Neural cell (in vitro differentiated cells): Measurements from ENCODE around the gene SH3GL1. TPM values are rescaled to one million over a fixed set of nuclear protein-coding genes. Genes with fewer than 3 reads are reported as not detected.

Experiments
- H2AFZ ChIP-seq: fragments of 200-600, 300-800 bp; sonication (generic), shearing (Covaris generic); 2 replicates; pipeline ENCODE4 v1.6.0; 2014; ENCODE audit warnings: low read depth, mild to moderate bottlenecking, antibody characterized with exemption, low read length, moderate library complexity
- H3F3A ChIP-seq: fragments of 200-600 bp; shearing (Covaris generic); 2 replicates; pipeline ENCODE4 v1.6.1; 2016; ENCODE audit warnings: mild to moderate bottlenecking, moderate library complexity, mixed read lengths, antibody characterized with exemption, low read length; ENCODE audit not compliant: insufficient read depth, poor library complexity, severe bottlenecking
- H3K27ac ChIP-seq: fragments of 200-600, 300-800 bp; sonication (generic), shearing (Covaris generic); 2 replicates; pipeline ENCODE4 v1.5.1; 2014; ENCODE audit warnings: mild to moderate bottlenecking, low read length, moderate library complexity
- H3K27me3 ChIP-seq: fragments of 300-800, 200-600 bp; sonication (generic), shearing (Covaris generic); 2 replicates; pipeline ENCODE4 v1.6.0; 2014; ENCODE audit warnings: mild to moderate bottlenecking, low read depth, low read length, moderate library complexity; ENCODE audit not compliant: insufficient read depth
- H3K36me3 ChIP-seq: fragments of 300-800, 200-600 bp; sonication (generic), shearing (Covaris generic); 2 replicates; pipeline ENCODE4 v1.5.1; 2014; ENCODE audit warnings: mild to moderate bottlenecking, antibody characterized with exemption, low read length, moderate library complexity; ENCODE audit not compliant: insufficient read depth
- H3K4me2 ChIP-seq: fragments of 300-800, 200-600 bp; sonication (generic), shearing (Covaris generic); 2 replicates; pipeline ENCODE4 v1.6.0; 2014; ENCODE audit warnings: mild to moderate bottlenecking, low read length
- H3K4me3 ChIP-seq: fragments of 300-800, 200-600 bp; sonication (generic), shearing (Covaris generic); 2 replicates; pipeline ENCODE4 v1.5.1; 2014; ENCODE audit warnings: mild to moderate bottlenecking, low read length, moderate library complexity
- H3K79me2 ChIP-seq: fragments of 200-600 bp; shearing (Covaris generic); replicated peaks from 2 replicates; pipeline ENCODE4 v1.6.0; 2014; ENCODE audit warnings: mild to moderate bottlenecking, low read length, moderate library complexity; ENCODE audit not compliant: insufficient read depth
- H3K9ac ChIP-seq: fragments of 300-800, 200-600 bp; sonication (generic), shearing (Covaris generic); 2 replicates; pipeline ENCODE4 v1.6.1; 2016; ENCODE audit warnings: mild to moderate bottlenecking, low read length, mixed read lengths
- H3K9me2 ChIP-seq: fragments of 200-600 bp; shearing (Covaris generic); 2 replicates; pipeline ENCODE4 v1.6.1; 2016; ENCODE audit warnings: mild to moderate bottlenecking, low read length, mixed read lengths; ENCODE audit not compliant: insufficient read depth
- H3K9me3 ChIP-seq: fragments of 200-600, 300-800 bp; sonication (generic), shearing (Covaris generic); 2 replicates; pipeline ENCODE4 v1.6.1; 2016; ENCODE audit warnings: mild to moderate bottlenecking, mixed run types, low read length, moderate library complexity, mixed read lengths
- H4K20me1 ChIP-seq: fragments of 200-600 bp; shearing (Covaris generic); 2 replicates; pipeline ENCODE4 v1.6.1; 2016; ENCODE audit warnings: mild to moderate bottlenecking, mixed run types; ENCODE audit not compliant: insufficient read depth
- CTCF ChIP-seq: fragments of 450-650 bp; IDR thresholded peaks from 2 replicates; pipeline ENCODE4 v1.5.1; 2014; ENCODE audit warnings: antibody characterized with exemption, mild to moderate bottlenecking, moderate library complexity; ENCODE audit not compliant: poor library complexity, severe bottlenecking
- EP300 ChIP-seq: fragments of 450-650 bp; conservative IDR thresholded peaks from 2 replicates; pipeline ENCODE4 v1.6.1; 2014; ENCODE audit warnings: antibody characterized with exemption, mild to moderate bottlenecking, moderate library complexity; ENCODE audit not compliant: poor library complexity, severe bottlenecking
- EZH2 ChIP-seq: fragments of 200-600, 300-800 bp; shearing (Covaris generic), sonication (generic); IDR thresholded peaks from 2 replicates; pipeline ENCODE4 v1.6.1; 2014; ENCODE audit warnings: antibody characterized with exemption, low read length, borderline replicate concordance, mild to moderate bottlenecking; ENCODE audit not compliant: insufficient read depth, poor library complexity, severe bottlenecking
- MXI1 ChIP-seq: fragments of 450-650 bp; conservative IDR thresholded peaks from 2 replicates; pipeline ENCODE4 v1.6.1; 2014; ENCODE audit warnings: antibody characterized with exemption, mild to moderate bottlenecking; ENCODE audit not compliant: poor library complexity, severe bottlenecking
- POLR2AphosphoS5 ChIP-seq: IDR thresholded peaks from 2 replicates; pipeline ENCODE4 v1.6.1; 2012
- RAD21 ChIP-seq: fragments of 450-650 bp; conservative IDR thresholded peaks from 2 replicates; pipeline ENCODE4 v1.6.1; 2014; ENCODE audit warnings: antibody characterized with exemption, mild to moderate bottlenecking, moderate library complexity
- REST ChIP-seq: IDR thresholded peaks from 2 replicates; pipeline ENCODE4 v1.6.1; 2012; ENCODE audit warnings: borderline replicate concordance
- SMC3 ChIP-seq: fragments of 450-650 bp; conservative IDR thresholded peaks from 2 replicates; pipeline ENCODE4 v1.6.1; 2014; ENCODE audit warnings: antibody characterized with exemption, mild to moderate bottlenecking, moderate library complexity; ENCODE audit not compliant: poor library complexity
- TAF1 ChIP-seq: IDR thresholded peaks from 2 replicates; pipeline ENCODE4 v1.6.1; 2012; ENCODE audit warnings: low read depth
- polyA minus RNA-seq: library from RNA; depleted of rRNA, polyadenylated mRNA; stranded (reverse); fragments of >200 nt; gene quantifications from 2 replicates; pipeline ENCODE4 v1.2.3, GENCODE V29; 2014
- polyA plus RNA-seq: library from polyadenylated mRNA; depleted of rRNA; stranded (reverse); fragments of >200 nt; gene quantifications from 2 replicates; pipeline ENCODE4 v1.2.3, GENCODE V29; 2014

Gene SH3GL1
- polyA plus RNA-seq (25.2 and 28.6 TPM in 2 replicates), polyA minus RNA-seq (30.8 and 33.1 TPM in 2 replicates)

- Histone ChIP-seq H3K27me3 (no peaks in the 10 kb centered on the region), H3K79me2 (peaks cover 60% of the 10 kb centered on the region), H3K4me2 (peak within 1 kb of the TSS; percentile 78), H3K9me2 (no peaks in the 10 kb centered on the region), H3K36me3 (no peaks in the 10 kb centered on the region), H3K9ac (peak within 1 kb of the TSS; percentile 89), H3K9me3 (no peaks in the 10 kb centered on the region), H3K4me3 (peak within 1 kb of the TSS; percentile 100), H2AFZ (no peak within 1 kb of the TSS), H3F3A (no peaks in the 10 kb centered on the region), H3K27ac (peak within 1 kb of the TSS; percentile 77), H4K20me1 (no peaks in the 10 kb centered on the region)
- TF ChIP-seq SMC3 = peak; percentile 79
- no peak for TF ChIP-seq REST
- peak; percentile 77 for TF ChIP-seq POLR2AphosphoS5
- no peak for TF ChIP-seq EZH2
- TF ChIP-seq CTCF = peak; percentile 98
- TF ChIP-seq MXI1 = peak; percentile 42
- TF ChIP-seq EP300 = peak; percentile 51
- TF ChIP-seq TAF1 = peak; percentile 37
- TF ChIP-seq RAD21 = peak; percentile 70
These were observed at the start of gene SH3GL1 for GRCh38 chr19:4400135-4400936. Gene SH3GL1, minus strand, starts transcription at chr19:4400547. Its CDS starts 179 bp downstream, at chr19:4400368.

GRCh38 chr19:4449639-4450028 lies 49.3 kb upstream of the SH3GL1 start:
- Histone ChIP-seq H3K27me3 (no peaks in the 10 kb centered on the region), H3K79me2 (no peaks in the 10 kb centered on the region), H3K36me3 (peaks cover 5% of the 10 kb centered on the region), H3K9me3 (no peaks in the 10 kb centered on the region), H3F3A (no peaks in the 10 kb centered on the region), H3K9me2 (no peaks in the 10 kb centered on the region), H2AFZ (no peak overlapping the region), H4K20me1 (no peaks in the 10 kb centered on the region), H3K4me3 (no peak overlapping the region), H3K4me2 (no peak overlapping the region), H3K9ac (no peak overlapping the region), H3K27ac (no peak overlapping the region)
- no peak for TF ChIP-seq MXI1
- TF ChIP-seq SMC3 = no peak
